ENCODE results near the gene ADSL. TPM values are rescaled to one million over a fixed set of nuclear protein-coding genes. Genes with fewer than 3 reads are reported as not detected.

The ADSL gene
- total and polyA plus RNA-seq, 11 donors, result 35.5 to 131 (median 52.0) TPM

- Histone ChIP-seq H3K27me3 (no peaks in the 10 kb centered on the region), H3K4me3 (no peak overlapping the region), H3K9me3 (no peaks in the 10 kb centered on the region), H3K4me1 (peaks cover 0 to 16% (median 0%) of the 10 kb centered on the region in 12 donors), H3K36me3 (peaks cover 0 to 95% (median 76%) of the 10 kb centered on the region in 9 donors), H3K27ac (no peak overlapping the region)
- WGBS, 4 donors, result 89 to 94% (median 94%) methylated on average over 3 to 11 of the region's 11 CpGs
- no peak for DNase-seq
- TF ChIP-seq POLR2A (IDR thresholded peaks at IDR 0.05) (no peak), CTCF (IDR thresholded peaks at IDR 0.05) (no peak)
- no peak for ATAC-seq
- intact Hi-C loops (cut with DNase I), result no loop called here
Measured at GRCh38 chr22:40409613-40410113, 63.4 kb downstream of the ADSL start.

GRCh38 chr22:40410272-40410671 lies 64.0 kb downstream of the ADSL start:
- ATAC-seq (no peak), DNase-seq (no peak)
- intact Hi-C loops (cut with DNase I), result no loop called here
- 86 to 92% (median 90%) methylated on average over 8 of the region's 8 CpGs for WGBS, 4 donors
- TF ChIP-seq POLR2A (IDR thresholded peaks at IDR 0.05) (no peak), CTCF (IDR thresholded peaks at IDR 0.05) (no peak)
- H3K36me3 ChIP-seq, result peaks cover 0 to 94% (median 70%) of the 10 kb centered on the region in 9 donors
- no peak overlapping the region for H3K4me3 ChIP-seq
- H3K27ac ChIP-seq, result no peak overlapping the region
- H3K27me3 ChIP-seq, result no peaks in the 10 kb centered on the region
- H3K4me1 ChIP-seq, result peaks cover 0 to 23% (median 0%) of the 10 kb centered on the region in 12 donors
- no peaks in the 10 kb centered on the region for H3K9me3 ChIP-seq

GRCh38 chr22:40410731-40411505 lies 64.6 kb downstream of the ADSL start:
- no peak overlapping the region for H3K4me3 ChIP-seq
- DNase-seq (no peak), ATAC-seq (no peak)
- intact Hi-C loops (cut with DNase I), result no loop called here
- peaks cover 0 to 29% (median 0%) of the 10 kb centered on the region in 12 donors for H3K4me1 ChIP-seq
- WGBS, 4 donors, result 86 to 91% (median 91%) methylated on average over 13 of the region's 13 CpGs
- no peaks in the 10 kb centered on the region for H3K27me3 ChIP-seq
- peaks cover 0 to 90% (median 64%) of the 10 kb centered on the region in 9 donors for H3K36me3 ChIP-seq
- TF ChIP-seq CTCF (IDR thresholded peaks at IDR 0.05) (no peak), POLR2A (IDR thresholded peaks at IDR 0.05) (no peak)
- H3K27ac ChIP-seq, result no peak overlapping the region
- no peaks in the 10 kb centered on the region for H3K9me3 ChIP-seq

- Histone ChIP-seq H3K27ac (no peak overlapping the region), H3K27me3 (no peaks in the 10 kb centered on the region), H3K4me1 (peaks cover 0 to 34% (median 0%) of the 10 kb centered on the region in 12 donors), H3K4me3 (no peak overlapping the region), H3K9me3 (no peaks in the 10 kb centered on the region), H3K36me3 (peaks cover 0 to 90% (median 62%) of the 10 kb centered on the region in 9 donors)
- DNase-seq (no peak), ATAC-seq (no peak)
- 81 to 87% (median 82%) methylated on average over 7 of the region's 7 CpGs for WGBS, 4 donors
- TF ChIP-seq CTCF (IDR thresholded peaks at IDR 0.05), result no peak
- TF ChIP-seq POLR2A (IDR thresholded peaks at IDR 0.05), result no peak
- intact Hi-C loops (cut with DNase I), result no loop called here
Measured at GRCh38 chr22:40411506-40411861, 65.2 kb downstream of the ADSL start.
